Neutrophil (primary cell): ENCODE results near the gene DCBLD1.

Source experiments
- H3K27ac ChIP-seq: fragments of 200-600 bp; sonication (generic); 2 replicates; pipeline ENCODE4 v1.5.1; 2016; ENCODE audit warnings: mild to moderate bottlenecking, moderate library complexity
- H3K27me3 ChIP-seq: fragments of 200-600 bp; sonication (generic); 2 replicates; pipeline ENCODE4 v1.6.0; 2016; ENCODE audit warnings: mild to moderate bottlenecking
- H3K36me3 ChIP-seq: fragments of 200-600 bp; sonication (generic); 2 replicates; pipeline ENCODE4 v1.5.1; 2017
- H3K4me1 ChIP-seq, 2 experiments: fragments of 200-600 bp in 1 of 2; sonication (generic) in 1 of 2; 1 replicate in 1 of 2; 2 replicates in 1 of 2; pipeline versions ENCODE4 v1.5.1 to v1.6.1; 2013 to 2016; ENCODE audit warnings: low read depth in 1 of 2, low read length in 1 of 2, mild to moderate bottlenecking in 1 of 2, moderate library complexity in 1 of 2; ENCODE audit not compliant: control insufficient read depth in 1 of 2, insufficient read depth in 1 of 2
- H3K4me3 ChIP-seq, 2 experiments: fragments of 200-600 bp in 1 of 2; sonication (generic) in 1 of 2; 1 replicate in 1 of 2; 2 replicates in 1 of 2; pipeline ENCODE4 v1.5.1; 2013 to 2016; ENCODE audit warnings: low read depth in 1 of 2, low read length in 1 of 2, mild to moderate bottlenecking in 1 of 2, moderate library complexity in 1 of 2
- H3K9me3 ChIP-seq: fragments of 200-600 bp; sonication (generic); 2 replicates; pipeline ENCODE4 v1.5.1; 2016
- CTCF ChIP-seq: fragments of 200-600 bp; sonication (generic); IDR thresholded peaks from 2 replicates; pipeline ENCODE4 v1.5.1; 2016; ENCODE audit warnings: antibody characterized with exemption

DCBLD1 gene

GRCh38 chr6:117544716-117545115 is 62.2 kb downstream of the DCBLD1 start:
- Histone ChIP-seq H3K4me1 (peaks cover 5 to 11% of the 10 kb centered on the region in 2 experiments), H3K27ac (no peak overlapping the region), H3K36me3 (no peaks in the 10 kb centered on the region), H3K9me3 (no peaks in the 10 kb centered on the region), H3K27me3 (peaks cover 37% of the 10 kb centered on the region), H3K4me3 (no peak overlapping the region)
- no peak for TF ChIP-seq CTCF

- Histone ChIP-seq H3K4me3 (no peak overlapping the region), H3K4me1 (peaks cover 5 to 11% of the 10 kb centered on the region in 2 experiments), H3K27ac (no peak overlapping the region), H3K9me3 (no peaks in the 10 kb centered on the region), H3K27me3 (peaks cover 41% of the 10 kb centered on the region), H3K36me3 (no peaks in the 10 kb centered on the region)
- no peak for TF ChIP-seq CTCF
These were observed 62.7 kb downstream of the DCBLD1 start for GRCh38 chr6:117545161-117545595.

- Histone ChIP-seq H3K9me3 (no peaks in the 10 kb centered on the region), H3K4me1 (peaks cover 5 to 11% of the 10 kb centered on the region in 2 experiments), H3K4me3 (no peak overlapping the region), H3K27me3 (peaks cover 46% of the 10 kb centered on the region), H3K36me3 (no peaks in the 10 kb centered on the region), H3K27ac (no peak overlapping the region)
- TF ChIP-seq CTCF = no peak
These were observed 64.2 kb downstream of the DCBLD1 start for GRCh38 chr6:117546674-117547073.

- no peak for TF ChIP-seq CTCF
- no peaks in the 10 kb centered on the region for H3K36me3 ChIP-seq
These were observed 65.5 kb downstream of the DCBLD1 start for GRCh38 chr6:117547688-117548621.

DNA sequence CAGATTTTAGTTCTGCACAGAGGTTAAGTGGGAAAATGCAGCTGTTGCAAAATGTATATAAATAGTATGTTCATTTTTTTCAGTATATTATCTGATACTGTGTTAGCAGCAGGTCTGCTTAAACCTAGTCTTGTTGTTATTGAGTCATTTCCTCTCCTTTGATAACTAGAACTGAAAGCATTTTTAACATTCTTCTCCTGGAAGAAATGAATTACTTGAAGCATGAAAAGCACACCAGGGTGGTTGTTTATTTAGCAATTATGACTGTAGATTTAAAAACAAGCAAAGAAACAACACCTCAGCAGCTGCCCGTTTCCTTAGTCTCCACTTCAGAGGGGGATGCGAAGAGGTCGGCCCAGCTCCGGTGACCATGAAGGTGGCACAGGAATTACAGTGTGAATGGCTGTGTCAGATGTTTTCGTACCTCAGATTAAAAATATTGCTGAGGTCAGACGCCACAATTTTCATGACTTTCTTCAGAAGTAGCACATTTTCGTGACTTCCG is 66.4 kb downstream of the DCBLD1 start:
- Histone ChIP-seq H3K4me3 (no peak overlapping the region), H3K36me3 (no peaks in the 10 kb centered on the region), H3K27me3 (peaks cover 65% of the 10 kb centered on the region), H3K27ac (no peak overlapping the region), H3K9me3 (no peaks in the 10 kb centered on the region), H3K4me1 (peaks cover 5 to 11% of the 10 kb centered on the region in 2 experiments)
- no peak for TF ChIP-seq CTCF

More at GRCh38 chr6:117547688-117548621, 65.5 kb downstream of the DCBLD1 start:
- H3K4me3 ChIP-seq = peak overlapping the region in 1 of 2 experiments; percentile 36
- H3K4me1 ChIP-seq = peaks cover 5 to 11% of the 10 kb centered on the region in 2 experiments
- H3K9me3 ChIP-seq = no peaks in the 10 kb centered on the region
- no peak overlapping the region for H3K27ac ChIP-seq
- H3K27me3 ChIP-seq = peaks cover 59% of the 10 kb centered on the region
